Measurements from ENCODE around the gene L1TD1.
"Not testable (repeated sequence)": the region's sequence is repeated elsewhere in the genome, so short reads cannot be mapped to it uniquely, and the experiment has no call there.

The L1TD1 gene

DNA sequence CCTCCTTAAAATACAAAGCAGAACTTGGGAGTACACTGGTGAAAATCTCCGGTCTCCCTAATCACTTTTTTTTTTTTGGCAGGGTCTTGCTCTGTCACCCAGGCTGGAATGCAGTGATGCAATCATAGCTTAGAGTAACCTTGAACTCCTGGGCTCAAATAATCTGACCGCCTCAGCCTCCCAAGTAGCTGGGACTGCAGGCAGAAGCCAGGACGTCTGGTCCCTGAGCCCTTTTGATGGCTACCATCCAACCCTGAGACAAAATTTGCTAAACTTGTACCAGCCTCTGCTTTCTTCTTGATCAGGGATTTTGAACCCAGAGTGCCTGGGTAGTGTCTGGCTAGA lies 4.1 kb downstream of the L1TD1 start:
- DNase-seq = no peak

DNA sequence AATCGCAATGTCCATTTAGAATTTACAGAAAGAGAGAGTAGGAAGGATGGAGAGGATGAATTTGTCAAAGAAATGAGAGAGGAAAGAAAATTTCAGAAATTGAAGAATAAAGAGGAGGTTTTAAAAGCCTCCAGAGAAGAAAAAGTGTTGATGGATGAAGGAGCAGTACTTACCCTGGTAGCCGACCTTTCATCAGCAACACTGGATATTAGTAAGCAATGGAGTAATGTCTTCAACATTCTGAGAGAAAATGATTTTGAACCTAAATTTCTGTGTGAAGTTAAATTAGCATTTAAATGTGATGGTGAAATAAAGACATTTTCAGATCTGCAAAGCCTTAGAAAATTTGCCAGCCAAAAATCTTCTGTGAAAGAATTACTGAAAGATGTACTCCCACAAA lies 12.5 kb downstream of the L1TD1 start:
- no peak for DNase-seq

DNA sequence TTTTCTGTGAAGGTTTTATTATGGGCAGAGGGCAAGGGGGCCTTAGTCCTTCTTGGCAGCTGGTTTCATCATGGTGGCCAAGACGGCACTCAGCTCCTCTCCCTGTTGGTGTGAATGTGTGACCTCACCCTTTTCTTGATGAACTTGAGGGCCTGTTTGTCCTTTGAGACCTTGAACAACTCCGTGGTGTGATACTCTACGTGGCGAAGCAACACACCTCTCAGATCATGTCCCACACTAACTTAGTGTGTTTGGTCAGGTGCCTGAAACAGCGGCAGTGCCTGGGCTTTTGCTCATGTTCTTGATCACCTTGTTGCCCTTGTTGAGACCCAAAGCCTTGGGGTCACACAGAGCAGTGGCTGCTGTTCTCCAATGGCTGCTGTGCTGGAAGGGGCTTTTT lies 13.4 kb downstream of the L1TD1 start:
- no peak for DNase-seq

DNA sequence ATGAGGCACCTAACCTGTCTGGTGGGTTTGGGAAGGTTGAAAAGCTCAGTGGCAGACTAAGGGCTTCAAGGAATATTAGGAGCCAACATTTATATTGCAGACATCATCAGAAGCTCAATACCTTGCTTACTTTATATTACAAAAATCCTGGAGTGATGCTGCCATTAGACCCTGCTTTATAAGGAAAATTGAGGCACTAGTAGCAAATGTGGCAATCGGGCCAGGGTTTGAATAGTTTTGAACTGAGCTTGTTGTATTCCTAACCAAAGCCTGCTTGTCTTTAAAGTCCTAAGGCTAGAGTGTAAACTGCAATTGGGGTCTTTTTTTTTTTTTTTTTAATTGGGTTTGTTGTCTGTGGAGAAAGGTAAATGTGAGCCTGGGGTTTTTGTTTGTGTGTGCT lies 14.3 kb downstream of the L1TD1 start:
- no peak for DNase-seq

DNA sequence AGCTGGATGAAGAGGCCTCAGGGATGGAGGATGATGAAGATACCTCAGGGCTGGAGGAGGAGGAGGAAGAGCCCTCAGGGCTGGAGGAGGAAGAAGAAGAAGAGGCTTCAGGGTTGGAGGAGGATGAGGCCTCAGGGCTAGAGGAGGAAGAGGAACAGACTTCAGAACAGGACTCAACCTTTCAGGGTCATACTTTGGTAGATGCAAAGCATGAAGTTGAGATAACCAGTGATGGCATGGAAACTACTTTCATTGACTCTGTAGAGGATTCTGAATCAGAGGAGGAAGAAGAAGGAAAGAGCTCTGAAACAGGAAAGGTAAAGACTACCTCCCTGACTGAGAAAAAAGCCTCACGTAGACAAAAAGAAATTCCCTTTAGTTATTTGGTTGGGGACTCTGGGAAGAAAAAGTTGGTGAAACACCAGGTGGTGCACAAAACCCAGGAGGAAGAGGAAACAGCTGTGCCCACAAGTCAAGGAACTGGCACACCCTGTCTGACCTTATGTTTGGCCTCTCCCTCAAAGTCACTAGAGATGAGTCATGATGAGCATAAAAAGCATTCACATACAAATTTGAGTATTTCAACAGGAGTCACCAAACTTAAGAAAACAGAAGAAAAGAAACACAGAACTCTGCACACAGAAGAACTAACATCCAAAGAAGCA lies 15.4 kb downstream of the L1TD1 start:
- DNase-seq = no peak

DNA sequence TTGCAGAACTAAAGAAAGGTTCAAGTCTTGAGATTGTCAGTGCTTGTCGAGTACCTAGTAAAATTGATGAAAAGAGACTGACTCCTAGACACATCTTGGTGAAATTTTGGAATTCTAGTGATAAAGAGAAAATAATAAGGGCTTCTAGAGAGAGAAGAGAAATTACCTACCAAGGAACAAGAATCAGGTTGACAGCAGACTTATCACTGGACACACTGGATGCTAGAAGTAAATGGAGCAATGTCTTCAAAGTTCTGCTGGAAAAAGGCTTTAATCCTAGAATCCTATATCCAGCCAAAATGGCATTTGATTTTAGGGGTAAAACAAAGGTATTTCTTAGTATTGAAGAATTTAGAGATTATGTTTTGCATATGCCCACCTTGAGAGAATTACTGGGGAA lies 16.3 kb downstream of the L1TD1 start:
- no peak for DNase-seq

DNA sequence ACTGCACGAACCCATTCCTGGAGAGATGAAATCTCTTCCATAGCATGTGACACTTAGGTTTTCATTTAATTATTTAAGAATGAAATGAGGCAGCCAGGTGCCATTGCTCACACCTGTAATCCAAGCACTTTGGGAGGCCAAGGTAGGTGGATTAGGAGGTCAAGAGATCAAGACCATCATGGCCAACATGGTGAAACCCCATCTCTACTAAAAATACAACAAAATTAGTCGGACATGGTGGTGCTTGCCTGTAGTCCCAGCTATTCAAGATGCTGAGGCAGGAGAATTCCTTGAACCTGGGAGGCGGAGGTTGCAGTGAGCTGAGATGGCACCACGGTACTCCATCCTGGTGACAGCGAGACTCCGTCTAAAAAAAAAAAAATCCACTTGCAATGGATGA lies 17.8 kb downstream of the L1TD1 start:
- DNase-seq = no peak

DNA sequence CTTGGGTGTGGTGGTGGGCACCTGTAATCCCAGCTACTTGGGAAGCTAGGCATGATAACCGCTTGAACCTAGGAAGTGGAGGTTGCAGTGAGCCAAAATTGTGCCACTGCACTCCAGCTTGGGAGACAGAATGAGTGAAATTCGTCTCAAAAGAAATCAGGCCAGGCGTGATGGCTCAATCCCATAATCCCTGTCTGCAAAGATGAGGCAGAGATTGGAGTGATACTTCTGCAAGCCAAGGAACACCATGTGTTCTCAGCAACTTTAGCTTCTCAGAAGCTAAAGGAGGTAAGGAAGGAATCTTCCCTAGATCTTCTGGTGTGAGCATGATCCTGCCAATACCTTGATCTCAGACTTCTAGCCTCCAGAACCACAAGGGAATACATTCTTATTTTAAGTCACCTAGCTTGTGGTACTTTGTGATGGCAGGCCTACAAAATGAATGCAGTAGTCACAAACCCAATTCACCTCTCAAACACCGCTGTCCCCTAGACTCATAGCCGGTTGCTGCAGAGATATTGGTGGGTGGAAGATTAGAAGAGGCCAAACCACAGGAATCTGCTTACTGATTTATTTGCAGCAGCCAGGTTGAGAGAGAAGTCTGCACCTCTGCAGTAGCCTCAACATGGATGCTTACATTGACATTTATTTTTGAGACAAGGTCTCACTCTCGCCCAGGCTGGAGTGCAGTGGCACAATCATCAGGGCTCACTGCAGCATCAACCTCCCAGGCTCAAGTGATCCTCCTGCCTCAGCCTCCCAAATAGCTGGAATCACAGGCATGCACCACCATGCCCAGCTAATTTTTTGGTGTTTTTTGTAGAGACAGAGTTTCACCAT lies 18.6 kb downstream of the L1TD1 start:
- no peak for DNase-seq

DNA sequence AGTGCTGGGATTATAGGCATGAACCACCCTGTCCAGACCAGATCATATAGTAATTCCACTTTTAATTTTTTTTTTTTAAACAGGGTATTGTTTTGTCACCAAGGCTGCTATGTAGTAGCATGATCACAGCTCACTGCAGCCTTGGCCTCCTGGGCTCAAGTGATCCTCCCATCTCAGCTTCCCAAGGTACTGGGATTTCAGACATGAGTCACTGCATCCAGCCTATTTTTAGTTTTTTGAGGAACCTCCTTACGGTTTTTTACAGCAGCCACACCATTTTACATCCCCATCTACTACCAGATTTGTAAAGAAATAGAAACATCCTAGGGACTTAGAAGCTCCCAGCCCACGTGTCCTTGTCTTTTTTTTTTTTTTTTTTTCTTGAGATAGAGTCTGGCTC lies 24.0 kb downstream of the L1TD1 start:
- DNase-seq = no peak

DNA sequence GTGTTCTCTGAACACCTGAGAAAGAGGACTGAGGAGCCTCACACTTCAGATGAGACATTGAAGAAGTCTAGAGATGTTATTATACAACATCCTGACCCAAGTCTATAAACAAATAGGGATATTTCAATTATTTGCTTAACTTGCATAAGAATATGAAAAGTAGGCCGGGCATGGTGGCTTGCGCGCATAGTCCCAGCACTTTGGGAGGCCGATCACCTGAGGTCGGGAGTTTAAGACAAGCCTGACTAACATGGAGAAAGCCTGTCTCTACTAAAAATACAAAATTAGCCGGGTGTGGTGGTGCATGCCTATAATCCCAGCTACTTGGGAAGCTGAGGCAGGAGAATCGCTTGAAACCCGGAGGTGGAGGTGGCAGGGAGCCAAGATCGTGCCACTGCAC lies 25.8 kb downstream of the L1TD1 start:
- not testable (repeated sequence) for DNase-seq

DNA sequence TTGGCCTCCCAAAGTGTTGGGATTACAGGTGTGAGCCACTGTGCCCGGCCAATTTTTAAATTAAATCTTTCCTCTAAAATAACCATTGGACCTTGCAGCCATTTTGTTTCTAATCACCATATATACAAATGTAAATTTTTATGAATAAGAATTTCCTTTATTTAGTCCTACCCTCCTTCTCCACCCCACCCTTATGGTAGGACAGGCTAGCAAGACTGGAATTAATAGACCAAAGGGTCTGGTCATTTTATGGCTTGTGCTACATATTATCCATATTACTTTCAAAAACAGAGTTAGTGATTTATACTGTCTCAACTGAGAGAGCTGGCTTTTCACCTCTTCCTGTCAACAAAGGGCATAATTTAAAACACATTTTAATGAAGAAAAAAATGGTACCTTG lies 26.5 kb downstream of the L1TD1 start:
- no peak for DNase-seq

DNA sequence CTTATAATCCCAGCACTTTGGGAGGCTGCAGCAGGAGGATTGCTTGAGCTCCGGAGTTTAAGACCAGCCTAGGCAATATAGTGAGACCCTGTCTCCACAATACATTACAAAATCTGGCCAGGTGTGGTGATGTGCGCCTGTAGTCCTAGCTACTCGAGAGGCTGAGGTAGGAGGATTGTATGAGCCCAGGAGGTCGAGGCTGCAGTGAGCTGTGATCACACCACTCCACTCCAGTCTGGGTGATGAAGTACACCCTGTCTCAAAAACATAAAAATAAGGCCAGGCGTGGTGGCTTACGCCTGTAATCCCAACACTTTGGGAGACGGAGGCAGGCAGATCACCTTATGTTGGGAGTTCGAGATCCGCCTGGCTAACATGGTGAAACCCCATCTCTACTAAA lies 27.7 kb downstream of the L1TD1 start:
- DNase-seq = no peak

DNA sequence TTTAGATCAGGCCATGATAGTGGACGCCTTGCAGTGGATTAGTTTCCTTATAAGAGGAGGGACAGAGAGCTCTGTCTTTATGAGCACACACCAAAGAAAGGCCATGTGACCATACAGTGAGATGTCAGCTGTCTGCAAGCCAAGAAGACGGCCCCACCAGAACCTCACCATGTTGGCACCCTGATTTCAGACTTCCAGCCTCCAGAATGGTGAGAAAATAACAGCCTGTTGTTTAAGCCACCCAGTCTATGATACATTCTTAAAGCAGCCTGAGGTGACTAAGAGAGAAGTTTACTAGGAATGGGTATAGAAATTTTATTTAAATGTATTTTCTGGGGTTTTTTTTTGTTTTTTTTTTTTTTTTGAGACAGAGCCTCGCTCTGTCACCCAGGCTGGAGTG lies 29.5 kb downstream of the L1TD1 start:
- no peak for DNase-seq

DNA sequence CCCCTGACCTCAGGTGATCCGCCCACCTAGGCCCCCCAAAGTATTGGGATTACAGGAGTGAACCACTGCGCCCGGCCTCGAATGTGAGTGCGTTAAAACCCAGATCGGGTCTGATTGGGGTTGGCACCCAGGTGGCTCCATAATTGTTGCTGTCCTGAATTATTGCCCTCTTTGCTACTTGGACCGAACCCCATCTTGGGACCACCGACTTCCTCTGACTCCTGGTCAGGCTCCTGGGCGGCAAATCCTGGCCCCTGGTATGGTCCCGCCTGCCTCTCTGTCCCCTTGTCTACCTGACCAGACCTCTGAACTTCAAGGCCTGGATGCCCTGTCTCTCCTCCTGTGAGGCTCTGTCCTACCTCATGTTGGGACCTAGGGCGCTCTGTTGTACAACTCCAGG lies 32.8 kb downstream of the L1TD1 start:
- DNase-seq = no peak

DNA sequence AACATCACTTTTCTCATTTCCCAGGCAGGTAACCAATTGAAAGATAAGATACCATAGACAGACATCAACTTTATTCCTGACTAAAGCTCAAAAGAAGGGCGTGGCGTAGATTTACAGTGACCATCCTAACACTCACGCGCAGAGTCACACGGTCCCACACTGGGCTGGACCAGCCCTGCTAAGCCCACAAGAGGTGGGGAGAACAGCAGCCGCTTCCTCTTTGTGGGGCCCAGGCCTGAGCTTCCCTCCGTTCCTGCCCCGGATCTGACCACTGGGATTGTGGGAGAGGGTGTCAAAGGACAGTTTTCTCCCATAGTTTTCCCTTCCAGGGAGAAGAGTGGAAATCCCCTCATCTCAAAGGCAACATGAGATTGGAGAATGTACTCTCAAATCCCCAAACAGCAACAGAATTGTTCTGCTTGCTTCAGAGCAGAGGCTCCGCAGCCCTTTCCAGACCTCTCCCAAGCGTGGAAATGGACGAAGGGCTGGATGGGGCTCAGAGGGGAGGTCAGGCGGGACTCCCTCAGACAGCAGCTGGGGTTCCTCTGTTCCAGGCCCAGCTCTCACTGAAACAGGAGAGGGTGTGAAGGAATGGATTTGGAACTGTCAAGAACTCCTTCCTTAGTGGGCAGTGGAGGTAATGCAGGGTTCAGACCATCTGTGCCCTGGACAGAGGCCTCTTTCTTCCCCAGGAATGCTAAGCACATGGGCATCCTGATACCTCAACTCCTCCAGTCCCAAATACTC lies 33.7 kb downstream of the L1TD1 start:
- DNase-seq = no peak

DNA sequence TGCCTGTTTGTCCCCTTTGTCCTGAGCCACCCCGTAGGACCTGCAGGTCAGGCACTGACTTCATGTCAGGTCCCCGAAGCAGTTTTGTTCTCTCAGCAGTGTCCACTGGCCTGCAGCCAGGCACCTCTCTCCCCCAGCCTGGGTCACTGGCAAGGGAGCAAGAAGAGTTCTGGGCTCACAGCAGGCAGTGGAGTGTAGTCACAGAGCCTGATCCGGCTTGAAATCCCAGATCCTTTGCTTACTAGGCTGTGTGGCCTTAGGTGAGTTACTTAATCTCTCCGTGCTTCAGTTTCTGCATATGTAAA lies 34.2 kb downstream of the L1TD1 start:
- no peak for DNase-seq

DNA sequence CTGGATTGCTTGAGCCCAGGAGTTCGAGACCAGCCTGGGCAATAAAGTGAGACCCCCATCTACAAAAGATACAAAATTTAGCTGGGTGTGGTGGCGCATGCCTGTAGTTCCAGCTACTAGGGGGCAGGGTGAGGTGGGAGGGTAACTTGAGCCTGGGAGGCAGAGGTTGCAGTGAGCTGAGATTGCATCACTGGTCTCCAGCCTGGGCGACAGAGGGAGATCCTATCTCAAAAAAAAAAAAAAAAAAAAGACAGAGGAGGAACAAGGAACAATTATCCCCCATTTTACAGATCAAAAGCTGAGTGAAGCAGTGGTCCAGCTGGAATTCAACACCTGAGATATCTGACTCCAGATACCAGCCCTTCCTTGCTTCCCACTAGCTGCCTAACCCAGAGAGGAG lies 34.8 kb downstream of the L1TD1 start:
- DNase-seq = no peak

DNA sequence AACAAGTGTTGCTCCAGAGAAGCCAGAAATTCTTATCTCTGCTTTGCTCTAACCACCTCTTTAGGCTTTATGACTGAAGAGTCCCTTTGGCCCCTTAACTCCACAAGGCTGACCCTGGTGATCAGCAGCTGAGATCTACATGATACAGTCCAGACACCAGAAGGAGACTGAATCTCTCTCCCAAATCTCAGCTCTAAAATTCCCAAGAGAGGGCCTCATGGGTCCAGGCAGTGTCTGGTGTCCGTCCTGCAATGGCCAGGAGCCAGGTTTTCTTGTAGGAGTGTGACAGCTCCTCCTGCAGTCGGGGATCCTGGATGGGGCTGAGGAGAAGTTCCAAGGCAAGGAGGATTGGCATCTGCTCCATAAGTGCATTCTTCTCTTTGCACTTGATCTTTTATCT lies 35.3 kb downstream of the L1TD1 start:
- no peak for DNase-seq

DNA sequence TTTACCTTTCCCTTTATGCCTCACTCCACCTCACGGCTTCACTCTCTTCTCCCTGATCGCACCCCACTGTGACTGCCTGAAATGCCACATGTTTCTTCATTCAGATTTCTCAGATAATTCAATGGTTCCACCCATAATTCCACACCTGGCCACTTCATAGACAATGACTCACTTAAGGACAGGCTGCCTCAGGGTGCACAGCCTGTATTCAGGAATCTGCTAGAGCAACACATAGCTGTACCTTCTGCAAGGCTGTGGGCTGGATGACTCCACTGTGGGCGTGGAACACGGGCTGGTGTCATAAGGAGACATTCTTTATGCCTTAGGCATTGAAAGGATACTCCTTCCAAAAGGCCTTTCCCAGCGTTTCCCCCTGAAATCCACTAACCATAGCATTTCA lies 36.1 kb downstream of the L1TD1 start:
- DNase-seq = no peak

DNA sequence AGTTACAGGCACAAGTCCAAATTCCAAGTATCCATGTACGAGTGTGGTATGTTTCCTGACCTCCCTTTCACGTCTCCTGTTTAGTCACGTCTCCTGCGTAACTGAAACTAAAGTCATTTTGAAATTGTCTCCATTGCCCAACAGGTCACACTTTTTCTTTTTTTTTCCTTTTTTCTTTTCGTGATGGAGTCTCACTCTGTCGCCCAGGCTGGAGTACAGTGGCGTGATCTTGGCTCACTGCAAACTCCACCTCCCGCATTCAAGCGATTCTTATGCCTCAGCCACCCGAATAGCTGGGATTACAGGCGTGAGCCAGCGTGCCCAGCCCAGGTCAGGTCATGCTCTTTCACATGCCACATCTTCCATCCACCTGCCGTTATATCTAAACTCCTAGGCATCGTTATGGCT lies 38.2 kb downstream of the L1TD1 start:
- DNase-seq = no peak

DNA sequence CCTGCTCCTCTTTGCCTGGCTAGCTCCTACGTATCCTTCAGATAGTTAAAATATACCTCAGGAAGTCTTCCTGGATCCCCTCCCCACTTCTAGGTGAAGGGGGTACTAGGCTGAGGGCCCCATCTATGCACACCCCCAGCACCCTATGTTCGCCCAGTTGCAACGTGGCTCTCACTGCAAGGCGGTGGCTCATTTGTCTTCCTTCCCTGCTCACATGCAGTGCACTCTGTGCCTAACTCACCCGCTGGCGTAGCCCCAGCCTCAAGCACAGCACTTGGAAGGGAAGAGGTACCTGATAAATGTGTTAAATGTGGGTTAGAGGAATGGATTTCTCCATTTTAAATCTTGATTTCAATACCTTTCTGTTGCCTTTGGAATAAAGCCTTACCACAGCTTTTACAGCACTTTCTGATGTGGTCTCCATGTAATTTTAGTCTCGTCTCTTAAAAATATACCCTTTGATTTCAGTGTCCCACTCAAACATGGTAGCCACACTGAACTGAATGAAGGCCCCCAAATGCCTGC lies 39.3 kb downstream of the L1TD1 start:
- no peak for DNase-seq

DNA sequence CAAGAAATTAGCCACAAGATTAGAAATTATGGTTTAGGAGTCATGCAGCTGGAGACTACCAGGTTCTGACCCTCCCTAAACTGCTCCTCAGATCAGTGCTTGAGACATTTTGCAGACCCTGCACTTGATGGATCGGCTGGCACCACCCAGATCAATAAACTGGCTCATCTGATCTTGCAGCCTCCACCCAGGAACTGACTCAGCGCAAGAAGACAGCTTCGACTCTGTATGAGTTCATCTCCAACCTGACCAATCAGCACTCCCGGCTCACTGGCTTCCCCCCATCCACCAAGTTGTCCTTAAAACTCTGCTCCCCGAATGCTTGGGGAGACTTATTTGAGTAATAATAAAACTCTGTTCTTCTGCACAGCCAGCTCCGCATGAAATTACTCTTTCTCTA lies 40.0 kb downstream of the L1TD1 start:
- no peak for DNase-seq

DNA sequence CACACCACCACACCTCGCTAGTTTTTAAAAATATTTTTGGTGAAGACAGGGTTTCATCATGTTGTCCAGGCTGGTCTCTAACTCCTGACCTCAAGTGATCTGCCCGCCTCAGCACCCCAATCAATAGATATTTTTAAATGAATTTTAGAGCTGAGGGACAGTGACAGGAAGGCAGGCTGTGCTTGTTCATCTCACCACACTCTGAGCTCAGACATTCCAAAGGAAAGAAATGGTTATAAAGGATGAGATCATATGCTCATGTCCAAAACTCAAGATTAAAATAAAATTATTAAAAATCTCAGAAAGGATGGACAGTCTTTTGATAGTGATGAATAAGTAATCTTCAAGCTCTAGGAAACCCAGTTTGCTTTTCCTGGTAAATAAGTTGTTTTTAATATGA lies 40.9 kb downstream of the L1TD1 start:
- DNase-seq = no peak

DNA sequence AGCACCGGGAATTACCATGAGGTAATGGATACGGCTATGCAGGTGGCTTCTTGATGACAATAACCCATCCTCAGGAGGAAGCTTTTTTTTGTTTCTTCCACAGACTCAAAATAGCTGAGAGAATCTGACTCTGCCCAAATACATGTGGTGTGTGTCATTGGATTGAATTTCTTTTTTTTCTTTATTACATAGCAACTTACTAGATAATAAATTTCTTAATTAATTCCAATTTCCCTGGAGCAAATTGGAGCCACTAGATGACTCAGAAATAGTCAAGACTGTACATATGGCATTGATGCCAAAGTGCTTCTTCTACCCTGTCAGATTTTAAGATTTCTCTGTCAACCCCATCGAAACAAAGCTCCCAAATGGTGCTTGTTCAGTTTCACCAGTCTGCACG lies 42.7 kb downstream of the L1TD1 start:
- no peak for DNase-seq

Measured in activated naive CD4-positive, alpha-beta T cell (primary cell).